ENCODE results near the gene NCKAP1.
"Not testable (repeated sequence)": the region's sequence is repeated elsewhere in the genome, so short reads cannot be mapped to it uniquely, and the experiment has no call there.

The NCKAP1 gene

DNA sequence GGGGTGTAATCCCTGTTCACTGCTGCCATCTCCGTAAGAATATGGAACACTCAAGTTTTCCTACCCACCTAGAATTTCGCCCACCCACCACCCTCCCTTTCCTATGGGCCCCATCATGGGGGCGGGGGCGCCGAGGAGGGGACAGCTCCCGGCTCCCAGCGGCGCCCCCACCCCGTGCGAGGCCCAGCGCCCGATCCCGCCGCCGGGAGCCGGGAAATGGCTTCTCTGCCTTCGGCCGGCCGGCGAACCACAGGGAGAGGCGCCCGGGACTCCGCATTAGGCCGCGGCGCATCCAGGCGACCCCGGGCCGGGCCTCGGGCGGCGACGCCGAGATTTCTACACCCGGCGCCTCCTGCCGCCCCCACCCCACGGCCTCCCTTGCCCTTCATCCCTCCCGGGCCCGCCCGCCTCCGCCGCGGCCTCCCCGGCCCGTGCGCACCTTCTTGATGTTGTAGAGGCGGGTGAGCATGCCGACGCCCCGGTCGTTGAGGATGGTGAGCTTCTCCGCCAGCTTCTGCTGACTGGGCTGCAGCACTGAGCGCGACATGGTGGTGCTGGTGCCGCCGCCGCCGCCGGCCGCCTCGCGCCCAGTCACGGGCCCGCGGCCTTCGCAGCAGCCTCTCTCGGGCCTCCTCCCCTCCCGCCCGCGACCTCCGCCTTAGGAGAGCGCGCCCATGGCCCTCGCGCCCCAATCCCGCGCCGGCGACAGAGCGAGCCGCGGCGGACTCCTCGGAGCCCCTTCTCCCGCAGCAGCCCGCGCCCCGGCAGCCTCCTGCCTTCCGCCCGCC is 510 bp downstream of the NCKAP1 start:
- DNase-seq = peak in 1 of 2 experiments; percentile 77

DNA sequence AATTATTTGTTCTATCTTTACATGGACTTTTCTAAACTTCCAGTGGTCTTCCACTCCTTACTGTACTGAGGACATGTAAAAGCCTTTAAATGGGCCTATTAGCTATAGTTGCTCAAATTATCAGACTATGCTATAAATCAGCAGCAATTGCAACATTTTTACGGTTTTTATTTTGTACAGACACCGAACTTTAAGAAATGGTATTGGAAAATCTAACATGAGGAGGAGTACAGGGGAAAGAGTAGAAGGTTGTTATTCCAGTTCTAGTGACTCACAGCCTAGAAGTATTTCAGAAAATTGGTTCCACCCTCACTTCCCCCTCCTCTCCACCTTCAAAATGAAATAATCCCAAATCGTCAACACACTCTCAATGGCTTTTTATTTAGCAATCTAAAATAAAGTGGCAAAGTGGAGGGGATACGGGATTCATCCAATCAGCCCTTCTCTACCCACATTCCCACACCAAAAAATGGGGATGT is 1.1 kb downstream of the NCKAP1 start:
- DNase-seq = no peak

DNA sequence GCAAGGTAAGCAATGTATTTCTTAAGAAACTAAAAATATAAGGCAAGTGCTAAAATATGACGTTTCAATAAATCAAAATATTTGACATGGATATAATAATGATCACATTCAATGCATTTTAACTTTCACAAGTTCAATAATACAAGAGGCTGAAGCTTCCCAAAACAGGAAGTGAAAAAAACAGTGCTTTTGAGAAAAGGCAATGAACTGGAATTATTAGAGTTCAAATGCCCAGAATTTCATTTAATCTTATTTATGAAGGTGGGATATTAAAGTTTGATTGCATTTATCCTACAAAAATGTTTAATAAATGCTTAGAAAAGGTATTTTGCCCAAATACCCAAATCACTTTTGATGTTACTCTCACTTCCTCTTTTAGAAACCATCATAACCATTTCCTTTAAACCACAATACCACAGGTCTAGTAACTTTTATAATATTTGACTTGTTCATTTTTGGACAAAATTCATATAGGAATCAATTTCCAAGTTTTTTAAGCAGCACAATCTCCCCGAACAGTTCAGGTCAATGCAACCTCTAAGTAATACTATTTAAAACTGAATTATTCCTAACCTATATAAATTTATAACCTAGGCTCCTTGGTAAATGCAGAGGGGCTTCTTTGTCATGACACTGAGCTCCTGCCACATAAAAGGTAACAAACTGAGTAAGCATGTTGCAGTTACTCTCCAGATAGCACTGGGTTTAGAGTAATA is 2.1 kb downstream of the NCKAP1 start:
- no peak for DNase-seq

DNA sequence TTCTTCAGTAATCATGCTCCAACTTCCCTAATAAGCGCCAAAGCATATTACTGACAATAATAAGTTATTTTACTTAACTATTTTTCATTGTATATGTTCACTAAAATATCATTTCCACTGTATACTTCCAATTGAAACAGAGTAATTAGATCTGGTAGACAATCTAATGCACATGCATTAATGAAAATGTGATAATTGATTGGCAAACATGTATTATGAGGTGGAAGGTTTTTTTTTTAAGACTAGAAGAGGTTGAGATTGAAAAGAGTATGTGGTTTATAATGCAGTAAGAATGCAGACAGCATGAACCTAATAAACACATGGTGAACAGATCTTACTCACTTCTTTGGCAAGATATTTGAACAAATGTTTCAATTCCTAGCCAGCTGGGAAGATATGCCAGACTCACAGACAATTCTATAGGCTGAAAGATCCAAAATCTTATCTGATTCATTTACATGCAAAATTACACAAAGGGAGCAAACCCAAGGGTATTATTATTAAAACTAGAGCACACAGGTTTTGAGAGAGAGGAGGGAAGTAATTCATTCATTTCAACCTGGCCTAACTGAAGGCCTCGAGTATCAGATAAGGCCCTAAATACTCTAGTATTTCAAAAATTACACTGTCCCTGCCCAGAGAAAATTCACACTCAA is 2.8 kb downstream of the NCKAP1 start:
- DNase-seq = peak in 1 of 2 experiments; percentile 56

DNA sequence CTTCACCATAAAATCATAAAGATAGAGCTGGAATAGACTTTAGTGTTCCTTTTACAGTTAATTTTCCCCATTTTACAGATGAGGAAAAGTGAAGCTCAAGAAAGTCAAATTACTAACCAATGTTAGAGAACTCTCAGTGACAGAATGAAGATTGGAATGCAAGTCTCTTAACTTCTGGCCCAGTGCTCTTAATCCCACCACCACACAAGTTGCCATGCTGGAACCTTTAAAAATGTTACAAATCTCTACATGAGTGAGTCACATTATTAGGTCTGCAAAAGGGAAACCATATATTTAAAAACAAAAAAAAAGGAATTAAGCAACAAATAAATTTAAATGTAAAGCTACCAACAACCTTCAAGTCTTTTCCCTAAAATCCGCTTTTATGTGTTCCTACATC is 3.5 kb downstream of the NCKAP1 start:
- DNase-seq = no peak

DNA sequence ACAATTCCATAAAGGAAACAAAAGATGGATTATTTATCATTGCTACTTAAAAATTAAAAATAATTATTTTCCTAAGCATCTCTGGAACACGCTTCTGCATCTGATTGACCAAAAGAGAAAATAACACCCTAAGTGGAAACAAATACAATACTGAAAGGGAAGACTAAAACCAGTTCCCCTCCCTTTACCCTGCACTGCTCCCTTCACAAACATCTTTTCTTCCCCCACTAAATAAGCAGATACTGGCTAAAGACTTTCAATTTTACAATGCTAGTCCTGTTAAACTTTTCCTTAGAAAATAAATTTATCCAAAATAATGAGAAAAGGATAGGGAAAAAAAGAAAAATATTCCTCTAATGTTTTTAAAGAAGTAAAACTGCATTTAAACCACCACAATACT is 4.3 kb downstream of the NCKAP1 start:
- no peak for DNase-seq

DNA sequence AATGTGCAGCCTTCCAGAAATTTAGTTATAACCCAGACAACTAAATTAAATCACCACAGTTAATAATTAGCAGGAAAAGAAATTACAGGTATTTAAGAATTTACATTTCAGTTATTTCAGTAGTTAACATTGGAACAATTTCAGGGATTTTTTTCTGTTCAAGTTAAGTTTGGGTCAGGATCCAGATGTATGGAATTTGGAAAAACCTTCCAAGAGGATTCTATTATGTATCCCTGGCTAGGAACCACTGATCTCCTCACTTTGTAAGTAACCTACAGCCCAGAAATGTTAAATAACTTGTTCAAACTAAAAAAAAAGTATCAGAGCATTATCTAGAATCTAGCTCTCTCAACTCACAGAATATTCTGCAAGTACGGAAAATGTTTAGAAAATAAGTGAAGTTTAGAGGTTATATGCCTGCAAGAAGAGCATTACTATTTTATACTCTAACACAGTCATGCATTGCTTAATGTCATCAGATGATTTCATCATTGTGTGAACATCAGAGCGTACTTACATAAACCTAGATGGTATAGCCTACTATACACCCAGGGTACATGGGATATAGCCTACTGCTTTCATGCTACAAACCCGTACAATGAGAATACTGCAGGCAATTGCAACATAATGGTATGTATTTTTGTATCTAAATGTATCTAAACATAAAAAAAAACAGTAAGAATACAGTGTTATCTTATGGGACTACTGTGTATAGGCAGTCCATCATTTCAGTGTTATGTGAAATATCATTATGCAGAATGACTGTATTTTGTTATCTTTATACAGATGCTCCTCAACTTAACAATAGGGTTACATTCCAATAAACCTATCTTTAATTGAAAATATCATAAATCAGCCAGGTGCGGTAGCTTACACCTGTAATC is 6.1 kb downstream of the NCKAP1 start:
- DNase-seq = no peak

DNA sequence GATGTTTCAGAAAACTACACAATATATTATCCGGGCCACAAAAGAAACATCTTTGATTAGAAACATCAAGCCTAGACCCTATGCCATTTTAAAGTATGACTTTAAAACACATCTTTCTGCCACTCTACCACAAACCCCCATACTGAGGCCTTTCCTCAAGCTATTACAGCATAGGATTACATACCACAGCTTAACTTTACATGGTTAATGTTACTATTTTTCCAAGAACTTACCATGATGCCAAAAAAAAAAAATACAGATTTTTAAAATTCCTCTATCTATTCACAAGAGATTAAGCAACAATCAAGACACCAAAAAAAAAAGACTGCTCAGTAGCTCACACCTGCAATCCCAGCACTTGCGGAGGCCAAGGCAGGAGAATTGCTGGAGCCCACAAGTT is 9.0 kb downstream of the NCKAP1 start:
- no peak for DNase-seq

DNA sequence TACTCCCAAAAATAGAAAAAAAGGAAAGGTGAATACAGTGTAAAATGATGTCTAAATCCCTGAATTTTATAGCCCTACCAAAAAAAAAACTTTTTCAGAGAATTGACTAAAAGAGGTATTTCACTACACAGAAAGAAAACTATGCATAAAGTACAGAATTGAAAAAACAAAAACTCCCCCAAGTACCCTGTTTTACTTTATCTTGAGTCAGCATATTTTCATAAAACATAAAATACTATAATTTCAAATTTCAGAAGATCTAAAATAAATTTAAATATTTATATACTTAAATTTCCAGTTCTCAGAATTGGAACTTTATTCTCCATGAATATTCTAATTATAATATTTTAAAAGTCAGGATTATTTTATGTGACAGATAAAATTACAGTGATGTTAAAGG is 10.1 kb downstream of the NCKAP1 start:
- DNase-seq = no peak

DNA sequence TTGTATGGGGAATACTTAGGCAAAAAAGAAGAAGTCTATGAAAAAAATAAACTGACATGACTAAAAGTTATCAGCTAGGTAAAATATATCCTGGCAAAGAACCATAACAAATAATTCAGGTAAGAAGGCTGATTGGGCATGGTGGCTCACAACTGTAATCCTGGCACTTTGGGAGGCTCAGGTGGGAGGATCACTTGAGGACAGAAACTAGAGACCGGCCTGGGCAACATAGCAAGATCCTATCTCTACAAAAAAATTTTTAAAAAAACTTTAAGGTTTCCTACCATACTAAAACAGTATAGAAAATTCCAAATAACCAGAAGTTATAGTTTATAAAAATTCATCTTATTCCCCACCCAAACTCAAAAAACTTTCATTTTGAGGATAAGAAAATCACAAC is 10.8 kb downstream of the NCKAP1 start:
- DNase-seq = no peak

DNA sequence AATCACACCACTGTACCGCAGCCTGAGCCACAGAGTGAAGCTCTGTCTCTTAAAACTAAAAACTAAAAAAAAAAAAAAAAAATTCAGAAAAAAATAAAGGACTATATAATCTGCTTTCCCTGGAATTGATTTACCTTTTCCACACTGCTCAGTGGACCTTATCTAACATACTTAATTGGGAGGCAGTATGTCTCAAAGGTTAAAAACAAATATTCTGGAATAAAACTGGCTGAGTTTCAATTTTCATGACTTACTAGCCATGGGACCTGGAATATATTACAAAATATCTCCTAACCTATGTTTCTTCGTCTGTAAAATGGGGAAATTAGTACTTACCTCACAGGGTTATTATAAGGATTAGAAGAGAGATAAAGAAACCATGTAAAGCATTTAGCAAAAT is 11.8 kb downstream of the NCKAP1 start:
- DNase-seq = no peak

DNA sequence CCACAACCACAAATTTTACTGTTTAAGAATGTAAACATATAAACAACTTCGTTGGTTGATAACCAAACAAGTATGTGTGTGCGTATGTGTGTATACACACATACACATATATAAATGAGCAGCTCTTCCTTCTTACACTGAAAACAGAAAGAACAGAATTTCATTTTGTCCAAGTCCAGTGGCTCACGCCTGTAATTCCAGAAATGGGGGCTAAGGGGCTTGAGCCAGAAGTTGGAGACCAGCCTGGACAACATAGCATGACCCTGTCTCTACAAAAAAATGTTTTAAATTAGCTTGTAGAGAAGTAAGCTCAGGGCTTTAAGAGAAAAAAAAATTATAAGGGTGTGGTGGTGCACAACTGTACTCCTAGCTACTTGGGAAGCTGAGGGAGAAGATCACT is 12.3 kb downstream of the NCKAP1 start:
- no peak for DNase-seq

DNA sequence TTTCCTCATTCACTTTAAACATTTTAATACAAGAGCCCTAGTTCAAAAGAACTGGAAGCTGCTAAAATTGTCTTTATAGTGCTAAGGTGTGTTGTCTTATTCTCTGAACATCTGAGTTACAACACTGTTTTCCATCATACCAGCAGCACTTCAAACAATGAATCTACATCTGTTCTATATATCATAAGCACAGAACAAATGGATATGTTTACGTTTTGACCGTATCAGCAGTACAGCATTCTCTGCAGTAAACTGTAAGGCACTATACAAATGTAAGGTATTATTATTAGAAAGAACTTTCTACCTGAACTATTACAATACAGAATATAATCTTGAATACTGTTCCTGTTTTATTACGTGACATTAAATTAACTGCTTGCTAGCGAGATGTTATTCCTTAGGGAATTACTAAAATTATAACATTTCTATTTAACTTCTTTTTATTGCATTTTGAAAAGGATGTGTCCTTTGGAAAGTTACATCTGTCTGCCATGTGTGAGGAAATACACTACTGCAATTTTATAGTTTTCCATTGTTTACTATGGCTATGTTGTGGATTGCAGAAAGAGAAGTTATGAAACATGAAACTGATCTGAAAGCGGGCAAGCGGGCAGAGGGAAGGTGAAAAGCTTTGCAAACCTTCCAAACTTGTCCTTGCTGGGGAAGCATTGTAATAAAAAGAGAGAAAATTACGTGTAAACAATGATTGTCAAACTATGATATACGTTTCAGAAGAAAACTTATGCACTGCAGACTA is 13.7 kb downstream of the NCKAP1 start:
- no peak for DNase-seq

DNA sequence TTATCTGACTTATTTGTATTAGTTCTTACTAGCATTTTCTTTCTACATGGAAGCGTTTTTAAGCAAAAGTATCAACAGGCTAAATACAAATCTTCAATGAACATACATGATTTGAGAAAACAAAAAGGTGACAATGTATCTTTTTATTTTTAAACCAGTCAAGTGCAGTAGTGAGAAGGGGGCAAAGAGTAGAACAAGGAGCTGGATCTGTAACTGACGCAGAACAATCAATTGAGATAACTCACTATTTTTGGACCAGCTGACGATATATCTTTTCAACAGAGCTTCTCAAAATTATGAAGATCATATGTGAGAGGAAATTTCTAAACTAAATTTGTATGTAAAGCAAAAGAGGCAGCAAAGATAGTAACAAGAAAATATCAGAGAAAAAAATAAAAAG is 15.5 kb downstream of the NCKAP1 start:
- DNase-seq = no peak

DNA sequence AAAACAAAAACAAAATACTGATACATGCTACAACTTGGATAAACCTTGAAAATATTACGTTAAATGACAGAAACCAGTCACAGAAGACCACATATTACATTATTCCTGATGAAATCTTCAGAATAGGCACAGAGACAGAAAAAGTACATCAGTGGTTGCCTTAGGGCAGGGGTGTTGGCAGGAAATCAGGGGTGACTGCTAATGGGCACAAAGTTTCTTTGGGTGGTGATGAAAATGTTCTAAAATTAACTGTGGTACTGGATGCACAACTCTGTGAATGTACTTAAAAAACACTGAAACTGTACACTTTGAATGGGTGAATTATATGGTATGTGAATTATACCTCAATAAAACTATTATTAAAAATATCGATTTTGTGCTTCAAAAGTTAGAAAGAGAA is 16.6 kb downstream of the NCKAP1 start:
- DNase-seq = no peak

DNA sequence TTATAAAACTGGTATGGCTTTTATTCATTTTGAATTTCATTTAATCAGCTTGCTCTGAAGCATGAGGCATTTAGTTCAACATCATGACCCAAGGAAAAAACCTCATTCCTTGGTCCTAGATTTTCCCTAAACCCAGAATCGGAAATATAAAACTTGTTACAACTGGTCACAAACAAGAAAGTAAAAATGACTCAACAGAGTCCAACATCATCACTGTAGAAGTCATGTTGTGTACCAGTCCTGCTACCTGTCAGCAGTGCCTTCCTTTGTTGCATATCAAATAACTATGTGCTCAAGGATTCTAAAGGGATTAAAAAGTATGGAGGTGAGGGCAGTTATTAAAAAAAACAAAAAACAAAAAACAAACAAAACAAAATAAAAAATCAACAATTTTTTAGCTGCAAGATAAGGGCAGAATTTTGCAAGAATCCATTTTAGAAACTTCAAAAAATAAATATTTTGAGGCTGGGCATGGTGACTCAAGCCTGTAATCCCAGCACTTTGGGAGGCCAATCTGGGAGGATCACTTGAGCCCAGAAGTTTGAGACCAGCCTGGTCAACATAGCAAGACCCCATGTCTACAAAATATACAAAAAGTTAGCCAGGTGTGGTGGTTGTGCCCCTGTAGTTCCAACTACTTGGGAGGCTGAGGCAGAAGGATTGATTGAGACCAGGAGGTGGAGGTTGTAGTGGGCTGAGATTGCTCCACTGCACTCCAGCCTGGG is 18.4 kb downstream of the NCKAP1 start:
- no peak for DNase-seq

DNA sequence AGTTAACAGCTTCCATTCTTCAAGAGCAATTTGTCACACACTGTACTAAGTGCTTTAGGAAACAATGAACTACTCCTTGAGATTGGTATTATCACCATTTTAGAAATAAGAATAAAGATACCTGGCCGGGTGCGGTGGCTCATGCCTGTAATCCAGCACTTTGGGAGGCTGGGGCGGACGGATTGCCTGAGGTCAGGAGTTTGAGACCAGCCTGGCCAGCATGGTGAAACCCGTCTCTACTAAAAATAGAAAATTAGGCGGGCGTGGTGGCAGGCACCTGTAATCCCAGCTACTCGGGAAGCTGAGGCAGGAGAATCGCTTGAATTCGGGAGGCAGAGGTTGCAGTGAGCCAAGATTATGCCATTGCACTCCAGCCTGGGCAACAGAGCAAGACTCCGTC is 20.4 kb downstream of the NCKAP1 start:
- not testable (repeated sequence) for DNase-seq

DNA sequence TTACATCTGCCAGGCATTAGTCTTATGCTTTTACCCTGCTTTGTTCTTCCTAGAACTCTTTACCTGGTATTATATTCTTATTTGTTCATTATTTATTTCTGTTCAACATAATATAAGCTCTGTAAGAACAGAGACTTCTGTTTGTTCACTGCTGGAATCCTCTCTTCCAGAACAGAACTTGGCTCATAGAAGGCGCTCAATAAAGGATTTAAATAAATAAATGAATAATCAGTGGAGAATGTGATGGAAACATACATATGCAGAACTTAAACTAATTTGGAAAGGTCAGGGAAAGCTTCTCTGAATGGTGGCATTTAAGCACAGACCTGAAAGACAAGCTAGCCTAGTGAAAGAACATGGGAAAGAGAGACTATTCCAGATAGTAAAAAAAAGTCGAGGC is 24.3 kb downstream of the NCKAP1 start:
- no peak for DNase-seq

DNA sequence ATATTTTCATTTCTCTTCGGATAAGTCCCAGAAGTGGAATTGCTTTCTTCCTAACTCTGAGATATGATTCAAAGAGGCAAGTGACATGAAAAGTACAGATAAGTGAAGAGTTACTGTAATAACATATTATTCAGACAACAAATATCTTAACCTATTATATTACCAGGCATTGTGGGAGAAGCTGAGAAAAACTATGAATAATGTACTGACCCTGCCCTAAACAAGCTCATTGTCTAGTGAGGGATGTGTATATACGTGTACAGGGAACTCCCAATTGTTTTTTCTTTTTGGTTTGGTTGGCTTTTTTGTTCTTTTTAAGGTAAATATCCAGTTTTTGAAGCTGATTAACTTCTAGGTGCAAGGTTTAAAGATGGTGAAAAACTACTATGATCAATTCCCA is 26.5 kb downstream of the NCKAP1 start:
- DNase-seq = no peak

DNA sequence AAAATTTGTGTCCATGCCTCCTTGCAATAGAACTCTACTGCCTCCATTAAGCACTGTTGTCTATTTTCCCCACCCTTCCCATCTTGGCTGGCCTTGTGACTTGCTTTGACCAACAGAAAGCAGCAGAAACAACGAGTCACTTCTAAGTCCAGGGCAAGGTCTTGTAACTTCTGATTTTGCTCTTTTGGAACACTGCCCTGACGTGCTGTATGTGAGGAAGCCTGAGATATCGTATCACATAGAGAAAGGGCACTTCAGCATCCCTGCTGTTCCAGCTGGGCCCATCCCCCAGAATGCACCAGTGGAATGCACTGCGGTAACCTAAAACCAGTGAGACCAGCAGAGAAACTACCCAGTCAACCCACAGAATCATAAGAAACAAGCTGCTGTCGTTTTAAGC is 28.1 kb downstream of the NCKAP1 start:
- DNase-seq = no peak

DNA sequence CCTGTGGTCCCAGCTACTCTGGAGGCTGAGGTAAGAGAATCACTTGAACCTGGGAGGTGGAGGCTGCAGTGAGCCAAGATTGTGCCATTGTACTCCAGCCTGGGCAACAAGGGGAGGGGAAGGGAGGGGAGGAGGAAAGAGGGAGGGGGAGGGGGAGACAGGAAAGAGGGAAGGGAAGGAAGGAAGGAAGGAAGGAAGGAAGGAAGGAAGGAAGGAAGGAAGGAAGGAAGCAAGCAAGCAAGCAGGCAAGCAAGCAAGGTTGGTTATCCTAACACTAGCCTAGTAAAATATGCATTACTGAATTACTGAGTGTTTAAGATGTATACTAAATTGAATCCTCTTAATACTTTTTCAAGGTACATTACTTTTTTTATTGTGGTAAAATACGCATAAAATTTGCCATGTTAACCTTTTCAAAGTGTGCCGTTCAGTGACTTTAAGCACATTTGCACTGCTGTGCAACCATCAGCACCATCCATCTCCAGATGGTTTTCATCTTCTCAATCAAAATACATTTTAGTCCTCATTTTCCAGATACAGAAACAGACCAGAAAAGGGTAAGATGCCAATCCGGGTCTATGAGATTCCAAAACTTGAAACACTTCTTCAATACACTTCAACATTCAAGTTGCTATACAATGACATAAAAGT is 28.9 kb downstream of the NCKAP1 start:
- DNase-seq = no peak
